HUES6 (cell line): Measurements from ENCODE around the gene RASAL2.
A peak's percentile ranks its signal among the peaks of the same experiment; 100 is the strongest.
"Not testable (repeated sequence)": the region's sequence is repeated elsewhere in the genome, so short reads cannot be mapped to it uniquely, and the experiment has no call there.

Experiments
- H3K27ac ChIP-seq: 2 replicates; pipeline ENCODE4 v1.7.0; 2013; ENCODE audit warnings: low read depth, mild to moderate bottlenecking, low read length, inconsistent platforms
- H3K27me3 ChIP-seq: 2 replicates; pipeline ENCODE4 v1.6.1; 2013; ENCODE audit warnings: low read length; ENCODE audit not compliant: control insufficient read depth, insufficient read depth
- H3K36me3 ChIP-seq: 2 replicates; pipeline ENCODE4 v1.6.1; 2013; ENCODE audit warnings: low read length; ENCODE audit not compliant: control insufficient read depth, insufficient read depth
- H3K4me1 ChIP-seq: 2 replicates; pipeline ENCODE4 v1.6.1; 2013; ENCODE audit warnings: low read length; ENCODE audit not compliant: control insufficient read depth, insufficient read depth
- H3K4me3 ChIP-seq: 2 replicates; pipeline ENCODE4 v1.5.1; 2013; ENCODE audit warnings: low read depth, low read length
- H3K9ac ChIP-seq: one replicate; pipeline ENCODE4 v1.6.1; 2013; ENCODE audit warnings: mild to moderate bottlenecking, low read length
- H3K9me3 ChIP-seq: 2 replicates; pipeline ENCODE4 v1.6.1; 2013; ENCODE audit warnings: low read depth, low read length; ENCODE audit not compliant: control insufficient read depth, insufficient read depth

RASAL2 gene

GRCh38 chr1:178120088-178120487 is 26.2 kb downstream of the RASAL2 start:
- H3K4me1 ChIP-seq: peaks cover 18% of the 10 kb centered on the region; the same call in 1 of the 2 replicates
- no peaks in the 10 kb centered on the region for H3K27me3 ChIP-seq
- no peak overlapping the region for H3K9ac ChIP-seq
- H3K27ac ChIP-seq: no peak overlapping the region
- no peaks in the 10 kb centered on the region; the same call in none of the 2 replicates for H3K36me3 ChIP-seq
- no peak overlapping the region for H3K4me3 ChIP-seq
- H3K9me3 ChIP-seq: peaks cover 22% of the 10 kb centered on the region

- H3K4me1 ChIP-seq: peaks cover 18% of the 10 kb centered on the region; the same call in 1 of the 2 replicates
These were observed 26.7 kb downstream of the RASAL2 start for GRCh38 chr1:178120520-178121052.

GRCh38 chr1:178121883-178122282 is 28.0 kb downstream of the RASAL2 start:
- Histone ChIP-seq H3K4me3 (no peak overlapping the region), H3K4me1 (peaks cover 18% of the 10 kb centered on the region), H3K27me3 (no peaks in the 10 kb centered on the region), H3K9me3 (peaks cover 22% of the 10 kb centered on the region), H3K36me3 (no peaks in the 10 kb centered on the region; the same call in none of the 2 replicates), H3K27ac (peak overlapping the region; percentile 33; the same call in 1 of the 2 replicates), H3K9ac (no peak overlapping the region)

More at GRCh38 chr1:178120520-178121052, 26.7 kb downstream of the RASAL2 start:
- not testable (repeated sequence) for H3K36me3 ChIP-seq, H3K27ac ChIP-seq, H3K4me3 ChIP-seq, H3K9ac ChIP-seq, H3K27me3 ChIP-seq
- H3K9me3 ChIP-seq: peaks cover 22% of the 10 kb centered on the region

- H3K4me1 ChIP-seq: peaks cover 18% of the 10 kb centered on the region
- H3K27ac ChIP-seq: no peak overlapping the region
- H3K36me3 ChIP-seq: no peaks in the 10 kb centered on the region; the same call in none of the 2 replicates
- H3K9me3 ChIP-seq: peaks cover 22% of the 10 kb centered on the region
- H3K9ac ChIP-seq: no peak overlapping the region
- no peak overlapping the region for H3K4me3 ChIP-seq
- H3K27me3 ChIP-seq: no peaks in the 10 kb centered on the region
These were observed 28.4 kb downstream of the RASAL2 start for GRCh38 chr1:178122283-178122682.

- Histone ChIP-seq H3K4me1 (peaks cover 18% of the 10 kb centered on the region), H3K9me3 (peaks cover 18% of the 10 kb centered on the region), H3K36me3 (no peaks in the 10 kb centered on the region; the same call in none of the 2 replicates), H3K27ac (no peak overlapping the region), H3K27me3 (no peaks in the 10 kb centered on the region), H3K9ac (no peak overlapping the region), H3K4me3 (no peak overlapping the region)
These were observed 30.2 kb downstream of the RASAL2 start for GRCh38 chr1:178124115-178124514.

- H3K9ac ChIP-seq: no peak overlapping the region
These were observed 32.4 kb downstream of the RASAL2 start for GRCh38 chr1:178126261-178126660.

GRCh38 chr1:178126741-178127185 is 32.9 kb downstream of the RASAL2 start:
- Histone ChIP-seq H3K9me3 (0 out of 2 replicates have a peak, but pooled peaks cover 3% of the 10 kb centered on the region), H3K27ac (no peak overlapping the region), H3K27me3 (no peaks in the 10 kb centered on the region), H3K4me1 (peaks cover 14% of the 10 kb centered on the region), H3K4me3 (no peak overlapping the region), H3K9ac (no peak overlapping the region), H3K36me3 (no peaks in the 10 kb centered on the region)

More at GRCh38 chr1:178126261-178126660, 32.4 kb downstream of the RASAL2 start:
- Histone ChIP-seq H3K36me3 (no peaks in the 10 kb centered on the region), H3K4me1 (peaks cover 18% of the 10 kb centered on the region), H3K27ac (no peak overlapping the region), H3K27me3 (no peaks in the 10 kb centered on the region), H3K4me3 (no peak overlapping the region), H3K9me3 (0 out of 2 replicates have a peak, but pooled peaks cover 3% of the 10 kb centered on the region)

GRCh38 chr1:178127482-178128191 is 33.7 kb downstream of the RASAL2 start:
- Histone ChIP-seq H3K27me3 (no peaks in the 10 kb centered on the region), H3K4me3 (no peak overlapping the region), H3K9me3 (0 out of 2 replicates have a peak, but pooled peaks cover 3% of the 10 kb centered on the region), H3K36me3 (no peaks in the 10 kb centered on the region), H3K27ac (no peak overlapping the region), H3K4me1 (peaks cover 8% of the 10 kb centered on the region), H3K9ac (no peak overlapping the region)

GRCh38 chr1:178133239-178133989 is 39.5 kb downstream of the RASAL2 start:
- no peak overlapping the region for H3K4me3 ChIP-seq

GRCh38 chr1:178134061-178134460 is 40.2 kb downstream of the RASAL2 start:
- H3K4me1 ChIP-seq: no peaks in the 10 kb centered on the region

More at GRCh38 chr1:178133239-178133989, 39.5 kb downstream of the RASAL2 start:
- Histone ChIP-seq H3K4me1 (no peaks in the 10 kb centered on the region), H3K36me3 (0 out of 2 replicates have a peak, but pooled peaks cover 4% of the 10 kb centered on the region), H3K9ac (no peak overlapping the region), H3K27ac (no peak overlapping the region), H3K9me3 (0 out of 2 replicates have a peak, but pooled peaks cover 3% of the 10 kb centered on the region), H3K27me3 (no peaks in the 10 kb centered on the region)

More at GRCh38 chr1:178134061-178134460, 40.2 kb downstream of the RASAL2 start:
- no peaks in the 10 kb centered on the region for H3K27me3 ChIP-seq
- no peak overlapping the region for H3K27ac ChIP-seq
- no peak overlapping the region for H3K4me3 ChIP-seq
- H3K36me3 ChIP-seq: 0 out of 2 replicates have a peak, but pooled peaks cover 4% of the 10 kb centered on the region
- no peak overlapping the region for H3K9ac ChIP-seq
- H3K9me3 ChIP-seq: 0 out of 2 replicates have a peak, but pooled peaks cover 3% of the 10 kb centered on the region
